T1000 (cell line): ENCODE results near the gene ETFA.

Experiments used
- DNase-seq: peaks from one replicate; lab custom pipeline; 2025; ENCODE audit warnings: mixed read lengths; lab: John Stamatoyannopoulos, UW

The ETFA gene

DNA sequence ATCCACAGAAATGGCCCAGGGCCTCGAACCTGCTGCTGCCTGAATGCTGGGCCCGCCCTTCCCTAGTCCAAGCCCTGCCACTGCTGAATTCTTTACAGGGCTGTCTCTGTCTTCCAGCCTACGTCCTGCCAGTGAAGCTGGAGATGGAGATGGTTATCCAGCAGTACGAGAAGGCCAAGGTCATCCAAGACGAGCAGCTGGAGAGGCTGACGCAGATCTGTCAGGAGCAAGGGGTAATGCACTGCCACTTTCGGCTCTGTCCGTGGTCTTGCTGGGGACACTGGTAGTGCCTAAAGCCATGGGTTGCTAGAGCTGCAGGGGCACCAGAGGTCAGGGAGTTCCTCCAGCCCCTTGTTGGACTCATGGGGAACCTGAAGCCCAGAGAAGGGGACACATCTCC is 135.8 kb downstream of the ETFA start:
- DNase-seq, result no peak

DNA sequence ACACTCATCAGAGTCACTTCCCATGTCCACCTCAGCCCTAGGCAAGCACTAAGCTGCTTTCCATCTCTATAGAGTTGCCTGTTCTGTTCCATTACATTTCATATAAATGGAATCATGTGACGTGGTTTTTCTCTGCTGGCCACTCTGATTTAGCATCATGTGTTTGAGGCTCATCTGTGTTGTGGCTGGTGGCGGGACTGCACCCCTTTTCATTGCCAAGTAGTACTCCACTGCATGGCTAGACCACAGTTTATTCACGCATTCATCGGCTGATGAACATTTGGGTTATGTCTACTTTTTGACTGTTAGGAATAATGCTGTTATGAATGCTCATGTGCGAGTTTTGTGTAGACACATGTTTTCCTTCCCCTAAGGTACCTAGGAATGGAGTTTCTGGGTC is 136.6 kb downstream of the ETFA start:
- no peak for DNase-seq

DNA sequence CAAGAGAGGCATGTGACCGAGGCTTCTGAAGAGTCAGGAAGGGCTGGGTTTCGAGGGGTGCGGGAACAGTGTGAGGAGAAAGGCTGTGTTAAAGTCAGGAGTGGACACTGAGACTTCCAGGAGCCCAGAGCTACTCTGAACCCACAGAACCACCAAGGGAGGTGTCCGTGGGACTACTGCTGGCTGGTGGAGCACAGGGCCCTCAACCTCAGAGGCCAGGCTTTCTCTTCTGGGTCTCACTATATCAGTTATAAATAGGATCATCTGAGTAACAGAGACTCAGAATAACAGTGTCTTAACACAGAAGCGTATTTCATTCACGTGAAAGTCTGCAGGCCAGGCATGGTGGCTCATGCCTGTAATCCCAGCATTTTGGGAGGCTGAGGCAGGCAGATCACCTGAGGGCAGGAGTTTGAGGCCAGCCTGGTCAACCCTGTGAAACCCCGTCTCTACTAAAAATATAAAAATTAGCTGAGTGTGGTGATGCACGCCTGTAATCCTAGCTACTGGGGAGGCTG is 137.9 kb downstream of the ETFA start:
- no peak for DNase-seq

DNA sequence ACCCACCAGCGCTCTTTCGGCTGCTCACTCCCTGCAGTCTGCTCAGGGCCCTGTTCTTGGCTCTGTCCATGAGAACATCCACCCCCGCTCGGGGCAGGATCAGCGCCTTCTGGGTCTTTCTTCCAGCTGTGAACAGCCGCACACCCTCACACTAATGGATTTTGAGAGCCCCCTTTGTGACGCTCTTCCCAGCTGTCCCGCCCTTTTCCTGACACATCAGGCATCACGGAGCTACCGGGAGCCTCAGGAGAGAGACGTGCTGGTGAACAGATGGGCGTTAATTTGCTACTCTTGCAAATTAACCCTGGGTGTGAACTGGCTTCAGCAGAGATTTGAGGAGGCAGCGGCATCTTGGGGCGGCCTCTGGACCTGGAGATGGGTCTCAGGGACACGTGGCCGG is 138.5 kb downstream of the ETFA start:
- no peak for DNase-seq

DNA sequence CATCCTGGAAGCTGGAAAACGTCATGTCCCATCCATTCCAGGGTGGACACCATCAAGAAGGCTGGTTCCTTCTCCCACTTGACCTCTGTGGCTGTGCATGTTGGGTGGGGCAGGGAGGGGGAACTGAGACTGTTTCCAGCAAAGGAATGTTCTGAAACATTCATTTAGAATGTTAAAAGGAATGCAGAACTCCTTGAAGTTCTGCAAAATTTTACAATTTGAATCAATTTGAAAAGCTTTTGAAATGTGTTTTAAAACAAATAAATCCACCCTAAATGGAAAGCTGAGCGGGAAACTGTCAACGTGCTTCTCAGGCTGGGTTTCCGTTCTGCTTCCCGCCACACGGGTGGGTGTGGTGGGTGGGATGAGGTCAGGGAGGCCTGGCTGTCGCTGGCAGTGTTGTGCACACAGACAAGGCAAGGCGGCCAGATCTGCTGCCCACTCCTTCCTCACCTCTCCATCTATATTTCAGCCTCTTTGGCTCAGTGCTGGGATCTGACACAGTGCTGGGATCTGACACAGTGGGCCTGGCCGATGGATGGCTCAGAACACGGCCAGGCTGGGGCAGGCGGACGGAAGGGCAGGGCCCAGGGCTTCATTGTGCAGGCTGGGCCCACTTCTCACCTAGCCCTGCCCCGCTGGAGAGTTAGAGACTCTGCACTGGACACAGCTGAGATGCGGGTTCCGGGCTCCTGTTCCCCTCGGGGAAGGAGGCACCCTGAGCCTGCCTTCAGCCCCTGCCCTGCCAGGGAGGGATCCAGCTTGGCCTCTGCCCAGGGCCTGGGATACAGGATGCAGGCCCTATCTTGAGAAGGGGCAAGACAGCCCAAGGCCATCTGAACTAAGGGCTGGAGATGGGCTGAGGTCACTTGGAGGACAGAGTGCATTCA is 141.1 kb downstream of the ETFA start:
- DNase-seq, result no peak

DNA sequence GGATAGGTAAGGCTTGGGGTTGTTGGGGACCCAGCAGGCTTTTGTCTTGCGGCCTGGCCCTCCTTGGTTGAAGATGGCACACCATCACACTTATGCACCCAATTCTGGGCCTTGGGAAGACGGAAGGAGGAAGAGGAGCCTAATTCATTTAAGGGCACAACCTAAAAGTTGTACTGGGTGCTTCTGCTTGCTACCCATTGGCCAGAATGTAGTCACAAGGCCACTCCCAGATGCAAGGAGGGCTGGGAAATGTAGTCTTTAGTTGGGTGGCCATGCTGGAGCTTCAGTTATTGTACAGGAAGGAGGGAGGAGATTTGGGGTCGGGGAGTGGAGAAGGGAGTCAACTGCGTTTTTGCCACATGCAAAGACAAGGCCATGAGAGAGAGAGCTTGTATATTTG is 142.3 kb downstream of the ETFA start:
- no peak for DNase-seq

DNA sequence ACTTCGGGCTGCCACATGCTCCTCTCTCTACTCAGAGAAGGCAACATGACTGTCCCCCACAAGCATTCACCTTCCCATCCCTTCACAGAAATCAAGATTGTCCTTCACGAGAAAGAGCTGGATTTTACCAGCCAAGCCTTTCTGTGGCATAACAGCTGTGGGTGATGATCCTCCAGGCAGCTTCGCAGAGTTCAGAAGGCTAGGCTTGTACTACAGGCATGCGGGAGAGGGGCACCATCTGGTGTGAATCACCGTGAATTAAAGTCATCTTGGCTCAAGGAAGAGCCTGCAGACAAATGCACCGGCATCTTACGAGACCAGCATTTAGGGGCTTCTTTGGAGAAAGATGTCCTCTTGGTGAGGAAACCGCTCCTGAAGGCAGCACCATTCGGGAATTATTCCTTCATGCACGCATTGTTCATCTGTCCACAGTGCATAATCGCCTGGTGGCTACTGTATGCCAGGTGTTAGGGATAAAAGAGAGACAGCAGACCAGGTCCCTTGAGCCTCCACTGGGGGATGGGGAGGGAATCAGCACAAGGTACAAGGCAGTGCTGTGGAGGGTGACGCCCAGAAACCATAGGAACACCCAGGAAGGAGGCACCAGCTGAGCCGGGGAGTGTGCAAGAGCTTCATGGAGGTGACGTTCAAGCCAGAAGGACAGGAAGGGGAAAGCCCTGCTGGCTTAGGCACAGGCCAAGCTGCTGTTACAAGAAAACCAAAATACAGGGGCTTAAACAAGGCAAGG is 142.9 kb downstream of the ETFA start:
- DNase-seq, result no peak

DNA sequence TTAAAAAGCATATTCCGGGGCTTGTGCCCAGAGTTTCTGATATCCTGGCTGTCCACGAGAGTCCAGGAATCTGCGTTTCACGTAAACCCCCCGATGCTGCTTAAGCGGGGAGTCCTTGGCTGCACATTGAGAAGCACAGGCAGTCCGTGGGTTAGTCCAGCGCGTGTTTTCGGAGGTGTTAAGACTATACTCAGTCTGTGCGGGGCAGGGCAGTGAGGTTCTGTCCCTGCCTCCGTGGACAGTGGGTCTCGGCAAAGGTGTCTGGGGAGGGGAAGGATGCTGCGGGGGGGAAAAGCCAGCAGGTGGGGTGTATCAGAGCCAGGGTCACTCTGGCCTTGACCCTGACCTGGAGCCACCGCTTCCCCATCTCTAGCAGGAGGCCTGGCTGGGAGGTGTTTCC is 145.3 kb downstream of the ETFA start:
- no peak for DNase-seq
